Measurements from ENCODE around the gene PLXNA4. TPM values are rescaled to one million over a fixed set of nuclear protein-coding genes. Genes with fewer than 3 reads are reported as not detected.

PLXNA4 gene
- total RNA-seq, 2 experiments from 2014 or later = 0.18 to 0.70 TPM

DNA sequence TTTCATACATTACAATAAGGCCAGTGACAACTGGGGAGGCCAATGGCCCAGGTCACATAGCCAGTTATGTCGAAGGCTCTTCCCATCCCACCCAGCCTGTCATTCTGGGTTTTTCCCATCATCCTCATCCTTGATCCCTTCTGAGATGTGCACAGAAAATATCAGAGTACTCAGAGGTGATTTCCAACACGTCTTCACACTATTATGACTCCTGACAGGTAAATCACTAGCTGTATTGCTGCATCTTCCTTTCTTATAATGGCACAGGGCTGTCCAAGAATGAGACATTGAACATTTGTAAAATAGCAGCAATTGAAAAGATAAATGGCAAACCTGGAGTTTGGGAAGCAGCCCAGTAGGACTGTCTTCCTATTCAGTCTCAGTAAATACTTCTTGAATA lies 159.9 kb downstream of the PLXNA4 start:
- no peaks in the 10 kb centered on the region for H3K27me3 Mint-ChIP-seq
- CTCF ChIA-PET = interaction anchor here (2.3 kb wide), 1 partner anchor 164 kb away, joined by 8 read pairs; no protein-coding TSS in a partner anchor
- peaks cover 7% of the 10 kb centered on the region for H3K9me3 Mint-ChIP-seq
- no peak for DNase-seq
- no peak for ATAC-seq
- intact Hi-C loops (cut with micrococcal nuclease) = no loop called here
- H3K36me3 Mint-ChIP-seq (ENCODE audit: low read depth) = peaks cover 4% of the 10 kb centered on the region
- TF ChIP-seq, protein P1, sequence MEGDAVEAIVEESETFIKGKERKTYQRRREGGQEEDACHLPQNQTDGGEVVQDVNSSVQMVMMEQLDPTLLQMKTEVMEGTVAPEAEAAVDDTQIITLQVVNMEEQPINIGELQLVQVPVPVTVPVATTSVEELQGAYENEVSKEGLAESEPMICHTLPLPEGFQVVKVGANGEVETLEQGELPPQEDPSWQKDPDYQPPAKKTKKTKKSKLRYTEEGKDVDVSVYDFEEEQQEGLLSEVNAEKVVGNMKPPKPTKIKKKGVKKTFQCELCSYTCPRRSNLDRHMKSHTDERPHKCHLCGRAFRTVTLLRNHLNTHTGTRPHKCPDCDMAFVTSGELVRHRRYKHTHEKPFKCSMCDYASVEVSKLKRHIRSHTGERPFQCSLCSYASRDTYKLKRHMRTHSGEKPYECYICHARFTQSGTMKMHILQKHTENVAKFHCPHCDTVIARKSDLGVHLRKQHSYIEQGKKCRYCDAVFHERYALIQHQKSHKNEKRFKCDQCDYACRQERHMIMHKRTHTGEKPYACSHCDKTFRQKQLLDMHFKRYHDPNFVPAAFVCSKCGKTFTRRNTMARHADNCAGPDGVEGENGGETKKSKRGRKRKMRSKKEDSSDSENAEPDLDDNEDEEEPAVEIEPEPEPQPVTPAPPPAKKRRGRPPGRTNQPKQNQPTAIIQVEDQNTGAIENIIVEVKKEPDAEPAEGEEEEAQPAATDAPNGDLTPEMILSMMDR (IDR thresholded peaks at IDR 0.05) = no peak
- no peak overlapping the region for H3K27ac Mint-ChIP-seq
- POLR2A ChIA-PET = no interaction called here
- H3K4me3 Mint-ChIP-seq = no peak overlapping the region
- H3K4me1 Mint-ChIP-seq (ENCODE audit: low read depth) = no peaks in the 10 kb centered on the region

DNA sequence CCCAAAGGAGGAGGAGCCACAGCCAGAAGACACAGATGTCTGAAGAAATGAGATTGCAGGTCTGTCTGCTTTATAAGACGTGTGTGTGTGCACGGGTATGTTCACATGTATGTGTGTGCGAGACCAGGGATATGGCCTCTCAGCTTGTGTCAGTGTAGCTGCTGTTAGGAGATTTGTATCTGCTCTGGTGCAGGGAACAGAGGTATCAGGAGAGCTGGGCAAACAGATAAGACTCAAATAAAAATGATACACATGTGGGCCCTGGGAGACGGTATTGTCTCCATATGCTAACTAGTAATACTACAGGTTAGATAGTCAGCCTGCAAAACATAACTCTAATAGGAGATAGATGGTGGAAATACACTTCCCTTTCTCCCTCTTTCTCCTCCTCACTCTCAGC lies 161.0 kb downstream of the PLXNA4 start:
- no peaks in the 10 kb centered on the region for H3K27me3 Mint-ChIP-seq
- H3K9me3 Mint-ChIP-seq = peaks cover 3% of the 10 kb centered on the region
- TF ChIP-seq, protein P1 (IDR thresholded peaks at IDR 0.05) = no peak
- H3K27ac Mint-ChIP-seq = no peak overlapping the region
- no peak overlapping the region for H3K4me3 Mint-ChIP-seq
- CTCF ChIA-PET = interaction anchor here (2.3 kb wide), 1 partner anchor 165 kb away, joined by 8 read pairs; no protein-coding TSS in a partner anchor
- H3K4me1 Mint-ChIP-seq (ENCODE audit: low read depth) = no peaks in the 10 kb centered on the region
- intact Hi-C loops (cut with micrococcal nuclease) = no loop called here
- ATAC-seq (no peak), DNase-seq (no peak)
- H3K36me3 Mint-ChIP-seq (ENCODE audit: low read depth) = no peaks in the 10 kb centered on the region
- POLR2A ChIA-PET = no interaction called here

DNA sequence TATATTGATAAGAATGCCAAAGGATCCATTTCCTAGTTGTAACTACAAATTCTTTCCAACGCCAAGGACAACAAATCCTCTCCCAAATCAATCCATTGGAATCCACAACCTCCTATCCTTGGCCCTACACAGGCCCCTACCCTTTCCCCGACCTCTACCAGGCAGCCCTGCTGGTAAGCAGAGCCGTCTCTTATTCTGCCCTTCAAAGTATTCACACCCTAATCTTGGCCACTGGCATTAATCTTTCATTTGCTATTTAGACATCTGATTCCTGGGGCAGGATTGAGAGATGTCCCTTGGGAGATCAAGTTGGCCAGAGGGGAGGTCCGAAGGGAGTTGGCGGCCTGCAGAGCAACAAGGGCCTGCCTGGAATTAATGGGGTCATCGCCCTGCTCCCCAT lies 161.4 kb downstream of the PLXNA4 start:
- ChIA-PET POLR2A (no interaction called here), CTCF (interaction anchor here (2.3 kb wide), 1 partner anchor 166 kb away, joined by 8 read pairs; no protein-coding TSS in a partner anchor)
- Mint-ChIP-seq H3K9me3 (no peaks in the 10 kb centered on the region), H3K27ac (no peak overlapping the region), H3K36me3 (ENCODE audit: low read depth) (no peaks in the 10 kb centered on the region), H3K27me3 (no peaks in the 10 kb centered on the region), H3K4me3 (no peak overlapping the region), H3K4me1 (ENCODE audit: low read depth) (no peaks in the 10 kb centered on the region)
- ATAC-seq = no peak
- no peak for DNase-seq
- TF ChIP-seq, protein P1 (IDR thresholded peaks at IDR 0.05) = no peak
- intact Hi-C loops (cut with micrococcal nuclease) = no loop called here

DNA sequence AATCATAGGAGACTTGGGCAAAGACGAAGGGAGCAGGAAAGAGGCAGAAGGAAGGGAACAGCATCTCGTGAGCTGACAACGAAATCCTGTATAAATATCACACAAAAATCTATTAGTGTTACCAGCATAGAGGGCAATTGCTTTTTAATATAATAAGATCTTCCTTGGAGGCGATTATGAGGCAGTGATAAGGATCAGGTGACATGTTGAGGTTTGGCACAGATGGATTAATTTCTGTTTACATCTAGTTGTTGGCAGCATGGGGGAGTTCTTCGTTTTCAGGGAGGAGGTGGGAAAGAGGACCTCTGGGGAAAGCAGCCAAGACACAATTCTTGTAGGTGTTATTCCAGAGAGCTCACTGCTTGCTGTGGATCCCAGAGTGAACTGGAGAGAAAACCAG lies 163.8 kb downstream of the PLXNA4 start:
- TF ChIP-seq, protein P1 (IDR thresholded peaks at IDR 0.05) = no peak
- POLR2A ChIA-PET = no interaction called here
- Mint-ChIP-seq H3K4me3 (no peak overlapping the region), H3K27me3 (no peaks in the 10 kb centered on the region), H3K36me3 (ENCODE audit: low read depth) (no peaks in the 10 kb centered on the region), H3K4me1 (ENCODE audit: low read depth) (no peaks in the 10 kb centered on the region), H3K9me3 (no peaks in the 10 kb centered on the region), H3K27ac (no peak overlapping the region)
- intact Hi-C loops (cut with micrococcal nuclease) = no loop called here
- DNase-seq = no peak
- no peak for ATAC-seq
- CTCF ChIA-PET = no interaction called here

DNA sequence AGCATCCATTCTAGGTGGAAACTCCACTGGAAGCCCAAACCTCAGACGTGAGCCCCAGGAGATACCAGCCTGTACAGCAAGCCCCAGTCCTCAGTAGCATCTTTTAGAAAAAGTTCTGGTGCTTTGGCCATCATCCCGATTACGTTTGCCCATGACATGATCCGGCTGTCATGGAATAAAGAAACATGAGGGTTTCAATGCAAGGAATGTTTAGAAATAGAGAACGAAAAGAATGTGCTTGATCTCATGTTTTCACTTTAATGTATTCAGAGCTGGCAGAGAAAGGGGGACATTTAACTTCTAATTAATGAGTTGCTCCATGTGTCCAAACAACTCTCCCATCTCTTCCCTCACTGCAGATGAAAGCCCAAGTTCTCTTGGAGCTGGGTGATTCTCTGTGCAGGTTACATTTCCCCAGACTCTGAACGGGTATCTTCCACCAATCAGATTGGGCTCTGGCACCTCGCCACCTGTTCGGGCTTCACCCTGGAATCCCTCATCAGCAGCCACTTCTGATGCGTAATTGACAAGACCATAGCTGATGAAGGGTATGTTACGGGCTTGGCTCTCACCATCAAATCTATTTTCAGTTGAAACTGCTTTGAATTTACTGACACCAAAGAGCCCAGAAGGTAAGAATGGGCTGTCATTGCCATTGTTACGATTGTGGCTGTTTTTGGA lies 165.3 kb downstream of the PLXNA4 start:
- ChIA-PET POLR2A (no interaction called here), CTCF (interaction anchor here (1.2 kb wide), 1 partner anchor 169 kb away, joined by 3 read pairs; no protein-coding TSS in a partner anchor)
- Mint-ChIP-seq H3K36me3 (ENCODE audit: low read depth) (no peaks in the 10 kb centered on the region), H3K9me3 (no peaks in the 10 kb centered on the region), H3K4me3 (no peak overlapping the region), H3K27me3 (no peaks in the 10 kb centered on the region), H3K27ac (no peak overlapping the region), H3K4me1 (ENCODE audit: low read depth) (no peaks in the 10 kb centered on the region)
- intact Hi-C loops (cut with micrococcal nuclease) = no loop called here
- DNase-seq (no peak), ATAC-seq (no peak)
- TF ChIP-seq, protein P1 (IDR thresholded peaks at IDR 0.05) = no peak

Measured in activated CD8-positive, alpha-beta T cell treated with anti-CD3 and anti-CD28 coated beads for 36 hours (primary cell).